ENCODE measurements around the gene ELP2.

DNA sequence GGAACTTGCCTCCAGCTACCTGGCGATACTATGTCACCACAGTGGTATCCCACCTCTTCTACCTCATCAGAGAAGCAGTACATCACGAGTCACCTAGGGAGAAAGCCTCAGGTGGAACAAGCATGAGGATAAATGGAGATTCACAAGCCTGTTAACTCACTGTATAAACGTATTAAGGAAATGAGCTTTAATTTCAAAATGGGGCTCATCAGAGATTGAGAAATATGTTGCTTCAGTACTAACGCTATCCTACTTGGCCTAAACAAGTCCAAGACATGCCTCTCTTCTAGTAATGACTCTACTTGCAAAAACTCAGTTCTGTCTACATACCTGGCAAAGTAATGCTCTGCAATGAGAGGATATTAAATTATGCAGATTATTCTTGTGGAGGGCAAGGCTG, 4.9 kb upstream of the ELP2 start:
- TF ChIP-seq, protein P1, sequence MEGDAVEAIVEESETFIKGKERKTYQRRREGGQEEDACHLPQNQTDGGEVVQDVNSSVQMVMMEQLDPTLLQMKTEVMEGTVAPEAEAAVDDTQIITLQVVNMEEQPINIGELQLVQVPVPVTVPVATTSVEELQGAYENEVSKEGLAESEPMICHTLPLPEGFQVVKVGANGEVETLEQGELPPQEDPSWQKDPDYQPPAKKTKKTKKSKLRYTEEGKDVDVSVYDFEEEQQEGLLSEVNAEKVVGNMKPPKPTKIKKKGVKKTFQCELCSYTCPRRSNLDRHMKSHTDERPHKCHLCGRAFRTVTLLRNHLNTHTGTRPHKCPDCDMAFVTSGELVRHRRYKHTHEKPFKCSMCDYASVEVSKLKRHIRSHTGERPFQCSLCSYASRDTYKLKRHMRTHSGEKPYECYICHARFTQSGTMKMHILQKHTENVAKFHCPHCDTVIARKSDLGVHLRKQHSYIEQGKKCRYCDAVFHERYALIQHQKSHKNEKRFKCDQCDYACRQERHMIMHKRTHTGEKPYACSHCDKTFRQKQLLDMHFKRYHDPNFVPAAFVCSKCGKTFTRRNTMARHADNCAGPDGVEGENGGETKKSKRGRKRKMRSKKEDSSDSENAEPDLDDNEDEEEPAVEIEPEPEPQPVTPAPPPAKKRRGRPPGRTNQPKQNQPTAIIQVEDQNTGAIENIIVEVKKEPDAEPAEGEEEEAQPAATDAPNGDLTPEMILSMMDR (IDR thresholded peaks at IDR 0.05) = no peak
- no peak for TF ChIP-seq ZFX (IDR thresholded peaks at IDR 0.05; ENCODE audit: borderline replicate concordance)

All from 22Rv1 (cell line).